Activated B cell treated with CpG ODN at 0.5 μM for 24 hours (primary cell): ENCODE data around the gene GTPBP3. TPM values are rescaled to one million over a fixed set of nuclear protein-coding genes. Genes with fewer than 3 reads are reported as not detected.
A peak's percentile ranks its signal among the peaks of the same experiment; 100 is the strongest.

ENCODE experiments used
- ATAC-seq: fragments of 200-7000 bp; cut with Tn5 transposase; one replicate; pipeline ENCODE4 v1.10.0; 2021; ENCODE audit warnings: low read depth, mild to moderate bottlenecking, moderate library complexity
- CTCF ChIA-PET: fragments of 350-600 bp; sonication (Branson Sonifier 250); formaldehyde crosslinking; loops from one replicate; lab custom pipeline; 2021; ENCODE audit warnings: antibody characterized with exemption; lab: Charles Lee
- POLR2A ChIA-PET: fragments of 350-600 bp; sonication (Branson Sonifier 250); formaldehyde crosslinking; loops from one replicate; lab custom pipeline; 2021; ENCODE audit warnings: antibody characterized with exemption; lab: Charles Lee
- DNase-seq: peaks from one replicate; pipeline ENCODE4 v3.0.0; 2022
- H3K27ac Mint-ChIP-seq: one replicate; pipeline ENCODE4 v1.8.0; 2020; ENCODE audit warnings: mixed read lengths
- H3K27me3 Mint-ChIP-seq: one replicate; pipeline ENCODE4 v1.8.0; 2021; ENCODE audit warnings: mixed read lengths
- H3K36me3 Mint-ChIP-seq: one replicate; pipeline ENCODE4 v1.8.0; 2021; ENCODE audit warnings: low read depth, mixed read lengths
- H3K4me1 Mint-ChIP-seq: one replicate; pipeline ENCODE4 v1.8.0; 2021; ENCODE audit warnings: mixed read lengths
- H3K4me3 Mint-ChIP-seq: one replicate; pipeline ENCODE4 v1.8.0; 2020; ENCODE audit warnings: mild to moderate bottlenecking, mixed read lengths
- H3K9me3 Mint-ChIP-seq: one replicate; pipeline ENCODE4 v1.8.0; 2020; ENCODE audit warnings: mixed read lengths
- intact Hi-C: fragments of 100-400 bp; cut with micrococcal nuclease; formaldehyde crosslinking; loops from one replicate; pipeline ENCODE4 v1.15.1; 2024
- total RNA-seq: library from RNA; stranded (reverse); gene quantifications from 2 replicates; pipeline ENCODE4 v1.2.3, GENCODE V29; 2022
- TF ChIP-seq, protein P1 (sequence below): fragments of 200-600 bp; IDR thresholded peaks from one replicate; pipeline ENCODE4 v1.8.0; 2022; ENCODE audit warnings: antibody characterized with exemption, mild to moderate bottlenecking

Gene GTPBP3
- total RNA-seq, 1 donor from 2014 or later, result 40.2 TPM

DNA sequence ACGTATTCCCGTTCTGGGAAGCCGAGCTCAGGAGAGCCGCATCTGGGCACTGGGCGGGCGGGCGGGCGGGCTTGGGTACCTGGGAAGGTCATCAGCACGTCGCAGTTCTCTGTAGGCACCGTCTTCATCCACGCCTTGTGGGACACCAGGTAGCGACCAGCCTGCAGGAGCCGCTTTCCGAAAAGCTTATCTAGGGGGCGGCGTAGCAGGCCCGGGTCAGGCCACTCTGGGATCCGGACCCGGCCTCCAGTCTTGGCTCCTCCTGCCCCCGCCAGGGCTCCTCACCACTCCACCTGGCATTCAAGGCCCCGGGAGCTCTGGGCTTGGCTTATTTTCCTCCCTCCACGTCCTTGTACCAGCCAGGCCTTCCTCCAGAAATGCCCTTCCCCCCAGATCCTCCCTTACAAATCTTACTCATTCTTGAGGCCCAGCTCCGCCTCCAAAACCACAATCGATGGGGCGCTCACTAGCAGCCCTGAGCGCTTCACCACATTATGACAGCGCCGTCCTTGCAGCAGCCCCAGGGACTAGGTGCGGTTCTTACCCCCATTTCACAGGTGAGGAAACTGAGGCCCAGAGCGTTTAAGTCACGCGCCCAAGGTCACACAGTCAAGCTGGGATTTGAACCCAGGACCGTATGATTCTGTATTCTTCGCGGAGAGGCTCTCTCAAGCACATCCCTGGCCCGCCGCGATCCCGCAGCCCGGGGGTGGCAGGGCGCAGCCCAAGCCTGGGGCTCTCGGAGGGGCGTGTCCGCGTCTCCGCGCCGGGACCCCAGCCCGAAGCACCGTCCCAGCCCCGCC, 3.5 kb upstream of the GTPBP3 start:
- TF ChIP-seq, protein P1, sequence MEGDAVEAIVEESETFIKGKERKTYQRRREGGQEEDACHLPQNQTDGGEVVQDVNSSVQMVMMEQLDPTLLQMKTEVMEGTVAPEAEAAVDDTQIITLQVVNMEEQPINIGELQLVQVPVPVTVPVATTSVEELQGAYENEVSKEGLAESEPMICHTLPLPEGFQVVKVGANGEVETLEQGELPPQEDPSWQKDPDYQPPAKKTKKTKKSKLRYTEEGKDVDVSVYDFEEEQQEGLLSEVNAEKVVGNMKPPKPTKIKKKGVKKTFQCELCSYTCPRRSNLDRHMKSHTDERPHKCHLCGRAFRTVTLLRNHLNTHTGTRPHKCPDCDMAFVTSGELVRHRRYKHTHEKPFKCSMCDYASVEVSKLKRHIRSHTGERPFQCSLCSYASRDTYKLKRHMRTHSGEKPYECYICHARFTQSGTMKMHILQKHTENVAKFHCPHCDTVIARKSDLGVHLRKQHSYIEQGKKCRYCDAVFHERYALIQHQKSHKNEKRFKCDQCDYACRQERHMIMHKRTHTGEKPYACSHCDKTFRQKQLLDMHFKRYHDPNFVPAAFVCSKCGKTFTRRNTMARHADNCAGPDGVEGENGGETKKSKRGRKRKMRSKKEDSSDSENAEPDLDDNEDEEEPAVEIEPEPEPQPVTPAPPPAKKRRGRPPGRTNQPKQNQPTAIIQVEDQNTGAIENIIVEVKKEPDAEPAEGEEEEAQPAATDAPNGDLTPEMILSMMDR, result no peak
- H3K27me3 Mint-ChIP-seq, result peaks cover 6% of the 10 kb centered on the region
- peaks cover 16% of the 10 kb centered on the region for H3K36me3 Mint-ChIP-seq
- H3K4me1 Mint-ChIP-seq, result peaks cover 44% of the 10 kb centered on the region
- intact Hi-C loops, result loop anchor here (1.0 to 10.0 kb wide), 2 partner anchors 67 to 421 kb away; partner anchors contain the start of genes BABAM1 and FCHO1
- H3K4me3 Mint-ChIP-seq, result peak overlapping the region; percentile 82
- ChIA-PET CTCF (interaction anchor here (0.6 to 1.7 kb wide), 3 partner anchors 28 to 54 kb away, joined by 3 to 9 read pairs (median 4); partner anchors contain the start of gene MRPL34), POLR2A (interaction anchor here (0.6 to 2.0 kb wide), 13 partner anchors 9 to 190 kb away, joined by 3 to 13 read pairs (median 4); partner anchors contain the start of genes BST2, DDA1, MRPL34 and OCEL1)
- DNase-seq (peak; percentile 45), ATAC-seq (peak; percentile 23)
- H3K9me3 Mint-ChIP-seq, result no peaks in the 10 kb centered on the region
- H3K27ac Mint-ChIP-seq, result peak overlapping the region; percentile 46

DNA sequence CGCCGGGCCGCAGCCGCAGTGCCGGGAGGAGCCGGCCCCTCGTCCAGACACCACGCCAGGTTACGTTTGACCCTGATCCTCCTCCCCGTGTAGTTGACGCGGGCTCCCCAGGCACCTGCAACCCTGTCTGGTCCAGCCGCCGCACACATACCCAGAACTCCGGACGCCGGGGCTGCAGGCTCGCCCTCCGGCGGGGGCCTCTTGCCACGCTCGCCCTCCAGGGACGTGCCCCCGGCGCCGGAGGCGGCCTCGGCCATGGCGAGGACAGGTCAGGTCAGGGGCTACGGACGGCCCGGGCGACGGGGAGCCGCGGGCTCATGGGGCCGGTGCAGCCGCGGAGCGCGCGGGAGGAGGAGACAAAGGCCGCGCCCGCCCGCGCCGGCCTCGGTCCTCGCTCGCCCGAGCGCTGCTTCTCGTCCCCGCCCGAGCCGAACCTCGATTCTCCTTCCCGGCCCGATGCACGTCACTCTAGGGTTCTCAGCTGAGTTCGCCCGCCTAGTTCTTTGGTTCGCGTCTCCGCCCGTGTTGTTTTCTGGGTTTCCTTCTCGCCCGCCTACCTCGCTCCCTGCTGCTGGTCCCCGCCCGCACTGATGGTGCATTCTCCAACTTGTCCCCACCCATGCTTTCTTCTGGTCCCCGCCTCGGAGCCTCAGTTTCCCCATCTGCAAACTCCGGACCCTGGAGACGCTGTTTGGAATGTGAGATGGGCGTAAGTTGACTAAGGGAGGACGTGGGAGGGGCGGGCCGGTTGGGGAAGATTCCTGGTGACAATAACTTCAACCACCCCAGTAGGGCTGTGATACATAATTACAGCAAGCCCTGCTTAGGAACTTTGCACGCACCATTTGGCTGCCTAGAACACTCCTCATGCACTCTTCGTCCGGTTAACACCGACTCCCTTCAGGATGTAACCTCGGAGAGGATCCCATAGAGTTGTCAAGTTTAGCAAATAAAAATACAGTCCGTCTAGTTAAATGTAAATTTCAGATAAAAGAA, 2.6 kb upstream of the GTPBP3 start, which contains the start of gene ANO8:
Gene ANO8, minus strand, starts transcription at position 442 of the 996 bp plus-strand sequence. Its CDS starts 185 bp downstream, at position 257.
- peak; percentile 92 for DNase-seq
- ChIA-PET CTCF (interaction anchor here (0.6 to 1.7 kb wide), 3 partner anchors 29 to 53 kb away, joined by 3 to 4 read pairs (median 3); partner anchors contain the start of gene MRPL34), POLR2A (interaction anchor here (0.5 to 1.9 kb wide), 9 partner anchors 26 to 133 kb away, joined by 4 to 9 read pairs (median 6); partner anchors contain the start of genes ABHD8, DDA1, MRPL34 and MVB12A)
- intact Hi-C loops, result loop anchor here (1.0 to 10.0 kb wide), 2 partner anchors 67 to 420 kb away; partner anchors contain the start of genes BABAM1 and FCHO1
- Mint-ChIP-seq H3K36me3 (peaks cover 18% of the 10 kb centered on the region), H3K4me1 (peaks cover 41% of the 10 kb centered on the region), H3K9me3 (no peaks in the 10 kb centered on the region), H3K27ac (peak within 1 kb of the TSS; percentile 46), H3K27me3 (peaks cover 6% of the 10 kb centered on the region), H3K4me3 (peak within 1 kb of the TSS; percentile 82)
- TF ChIP-seq, protein P1, result no peak
- ATAC-seq, result peak; percentile 62

DNA sequence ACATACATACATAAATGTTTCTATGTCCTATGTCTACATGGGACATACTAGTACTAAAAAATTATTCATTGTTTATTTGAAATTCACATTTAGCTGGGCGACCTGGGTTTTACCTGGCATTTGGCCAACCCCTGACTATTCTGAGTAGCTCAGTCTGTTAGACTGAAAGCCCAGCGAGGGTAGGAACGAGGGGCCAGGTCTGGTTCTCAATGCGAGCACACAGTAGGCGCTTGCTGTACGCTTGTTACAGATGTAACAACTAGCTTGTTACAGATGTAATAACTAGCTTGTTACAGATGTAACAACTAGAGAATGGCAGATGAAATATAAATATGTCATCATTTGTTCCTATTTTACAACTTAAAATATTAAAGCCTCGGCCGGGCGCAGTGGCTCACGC, 1.8 kb upstream of the GTPBP3 start:
- ATAC-seq, result no peak

DNA sequence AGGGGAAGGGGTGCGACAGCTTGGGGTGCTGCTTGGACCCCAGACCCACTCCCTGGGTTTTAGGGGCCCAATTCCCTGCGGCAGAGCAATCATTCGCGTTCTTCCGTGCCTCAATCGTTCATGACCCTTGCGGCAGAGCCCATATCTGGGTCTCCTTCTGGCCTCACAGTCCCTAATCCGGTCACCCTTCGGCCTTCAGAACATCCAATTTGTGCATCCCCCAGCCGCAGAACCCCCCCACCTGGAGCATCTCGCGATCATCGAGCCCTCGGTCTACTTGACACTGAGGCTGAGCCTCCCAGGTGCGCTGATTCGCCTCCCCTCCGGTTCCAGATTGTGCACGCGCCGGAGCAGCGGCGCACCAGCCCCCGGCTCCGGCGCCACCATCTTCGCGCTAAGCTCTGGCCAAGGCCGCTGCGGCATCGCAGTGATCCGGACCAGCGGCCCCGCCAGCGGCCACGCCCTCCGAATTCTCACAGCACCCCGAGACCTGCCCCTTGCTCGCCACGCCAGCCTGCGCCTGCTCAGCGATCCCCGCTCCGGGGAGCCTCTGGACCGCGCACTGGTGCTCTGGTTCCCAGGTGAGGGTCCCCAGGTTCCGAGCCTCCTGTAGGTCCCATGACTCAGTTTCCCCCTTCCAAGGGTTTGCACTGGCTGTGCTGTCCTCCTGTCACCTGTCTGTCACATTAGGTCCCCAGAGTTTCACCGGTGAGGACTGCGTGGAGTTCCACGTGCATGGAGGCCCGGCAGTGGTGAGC, 501 bp downstream of the GTPBP3 start:
- peak overlapping the region; percentile 89 for H3K27ac Mint-ChIP-seq
- no peak for ATAC-seq
- no peaks in the 10 kb centered on the region for H3K27me3 Mint-ChIP-seq
- intact Hi-C loops, result loop anchor here (1.0 to 10.0 kb wide), 6 partner anchors 29 to 417 kb away; partner anchors contain the start of genes DDA1, FCHO1, MRPL34 and USE1
- no peaks in the 10 kb centered on the region for H3K9me3 Mint-ChIP-seq
- no peak for DNase-seq
- CTCF ChIA-PET, result no interaction called here
- peaks cover 36% of the 10 kb centered on the region for H3K4me1 Mint-ChIP-seq
- H3K4me3 Mint-ChIP-seq, result peak overlapping the region; percentile 90
- TF ChIP-seq, protein P1, result no peak
- peaks cover 24% of the 10 kb centered on the region for H3K36me3 Mint-ChIP-seq
- POLR2A ChIA-PET, result interaction anchor here (0.5 to 0.6 kb wide), 2 partner anchors 262 to 947 kb away, joined by 3 to 7 read pairs; partner anchors contain the start of gene MYO9B

More for the DNA sequence above, 1.8 kb upstream of the GTPBP3 start:
- Mint-ChIP-seq H3K36me3 (peaks cover 18% of the 10 kb centered on the region), H3K4me3 (no peak overlapping the region), H3K27ac (no peak overlapping the region), H3K4me1 (peaks cover 38% of the 10 kb centered on the region), H3K9me3 (no peaks in the 10 kb centered on the region), H3K27me3 (peaks cover 4% of the 10 kb centered on the region)
- TF ChIP-seq, protein P1, result no peak
- no peak for DNase-seq
- ChIA-PET CTCF (interaction anchor here (1.2 to 1.7 kb wide), 2 partner anchors 30 to 52 kb away, joined by 3 read pairs; partner anchors contain the start of gene MRPL34), POLR2A (interaction anchor here (0.6 to 1.6 kb wide), 6 partner anchors 9 to 109 kb away, joined by 3 to 13 read pairs (median 6); partner anchors contain the start of genes ABHD8, DDA1, MRPL34 and MVB12A)
- intact Hi-C loops, result loop anchor here (10.0 kb wide), 1 partner anchor 419 kb away; the partner anchor contains the start of gene FCHO1
